Naive thymus-derived CD4-positive, alpha-beta T cell (primary cell): Measurements from ENCODE around the gene STARD3. TPM values are rescaled to one million over a fixed set of nuclear protein-coding genes. Genes with fewer than 3 reads are reported as not detected.
A peak's percentile ranks its signal among the peaks of the same experiment; 100 is the strongest.

Experiments
- ATAC-seq: fragments of 150-1000 bp; cut with Tn5 transposase; 2 replicates; pipeline ENCODE4 v1.10.0; 2021; ENCODE audit warnings: mild to moderate bottlenecking, moderate library complexity
- CTCF ChIA-PET: fragments of 350-600 bp; sonication (Branson Sonifier 250); formaldehyde crosslinking; loops from one replicate; lab custom pipeline; 2021; ENCODE audit warnings: antibody characterized with exemption; lab: Charles Lee
- POLR2A ChIA-PET: fragments of 350-600 bp; sonication (Branson Sonifier 250); formaldehyde crosslinking; loops from one replicate; lab custom pipeline; 2021; ENCODE audit warnings: antibody characterized with exemption, inconsistent platforms; lab: Charles Lee
- DNase-seq, 9 donors: peaks; one replicate each; pipeline versions ENCODE4 v3.0.0 to v3.0.0-alpha.2; 2020 to 2022; ENCODE audit warnings: mixed read lengths in 1 of 9
- H3K27ac ChIP-seq: one replicate; pipeline ENCODE4 v1.7.0; 2013; ENCODE audit warnings: mild to moderate bottlenecking, low read depth, low read length, moderate library complexity
- H3K27me3 ChIP-seq, 2 donors: one replicate each; pipeline ENCODE4 v1.7.0; 2013; ENCODE audit warnings: low read length in 2 of 2, mild to moderate bottlenecking in 2 of 2, moderate library complexity in 2 of 2; ENCODE audit not compliant: control insufficient read depth in 2 of 2, insufficient read depth in 2 of 2
- H3K36me3 ChIP-seq, 3 experiments: 1 replicate in 2 of 3; 2 replicates in 1 of 3; pipeline ENCODE4 v1.7.0; 2013; ENCODE audit warnings: low read length in 3 of 3, mild to moderate bottlenecking in 3 of 3, moderate library complexity in 1 of 3; ENCODE audit not compliant: insufficient read depth in 3 of 3, control insufficient read depth in 2 of 3
- H3K4me1 ChIP-seq, 2 donors: one replicate each; pipeline ENCODE4 v1.7.0; 2013; ENCODE audit warnings: low read length in 2 of 2, mild to moderate bottlenecking in 2 of 2, moderate library complexity in 1 of 2; ENCODE audit not compliant: control insufficient read depth in 2 of 2, insufficient read depth in 2 of 2
- H3K4me3 ChIP-seq: 2 replicates; pipeline ENCODE4 v1.7.0; 2013; ENCODE audit warnings: mild to moderate bottlenecking, low read length
- H3K9me3 ChIP-seq, 3 experiments: 1 replicate in 2 of 3; 2 replicates in 1 of 3; pipeline ENCODE4 v1.7.0; 2013; ENCODE audit warnings: low read length in 3 of 3; ENCODE audit not compliant: control insufficient read depth in 2 of 3
- H3K27ac Mint-ChIP-seq, 9 donors: one replicate each; pipeline ENCODE4 v1.8.0; 2020 to 2022; ENCODE audit warnings: mixed read lengths in 9 of 9, mild to moderate bottlenecking in 8 of 9, moderate library complexity in 5 of 9, inconsistent platforms in 2 of 9
- H3K27me3 Mint-ChIP-seq, 5 donors: one replicate each; pipeline ENCODE4 v1.8.0; 2021 to 2022; ENCODE audit warnings: mixed read lengths in 5 of 5, mild to moderate bottlenecking in 1 of 5
- H3K36me3 Mint-ChIP-seq, 5 donors: one replicate each; pipeline ENCODE4 v1.8.0; 2020 to 2022; ENCODE audit warnings: mixed read lengths in 5 of 5, mild to moderate bottlenecking in 3 of 5, inconsistent platforms in 1 of 5
- H3K4me1 Mint-ChIP-seq, 7 donors: one replicate each; pipeline ENCODE4 v1.8.0; 2020 to 2022; ENCODE audit warnings: mixed read lengths in 7 of 7, mild to moderate bottlenecking in 3 of 7, inconsistent platforms in 1 of 7
- H3K4me3 Mint-ChIP-seq, 10 donors: one replicate each; pipeline ENCODE4 v1.8.0; 2020 to 2022; ENCODE audit warnings: mild to moderate bottlenecking in 10 of 10, mixed read lengths in 10 of 10, moderate library complexity in 6 of 10, inconsistent platforms in 2 of 10
- H3K9me3 Mint-ChIP-seq, 11 donors: one replicate each; pipeline ENCODE4 v1.8.0; 2020 to 2022; ENCODE audit warnings: mixed read lengths in 11 of 11, mild to moderate bottlenecking in 4 of 11, inconsistent platforms in 1 of 11, moderate library complexity in 1 of 11
- intact Hi-C, 2 donors: fragments of 100-400 bp; cut with micrococcal nuclease; formaldehyde crosslinking; loops; one replicate each; pipeline ENCODE4 v1.15.1; 2023
- polyA plus RNA-seq, 2 donors: library from polyadenylated mRNA; unstranded; fragments of 300-500 nt; fragmentation: Illumina TruSeq; gene quantifications; one replicate each; pipeline ENCODE4 v1.2.3, GENCODE V29; 2021
- total RNA-seq, 6 experiments: library from RNA in 5 of 6; stranded (reverse) in 5 of 6; gene quantifications; 1 replicate in 5 of 6; 2 replicates in 1 of 6; pipeline ENCODE4 v1.2.3 and lab custom pipeline; 2021 to 2026

The STARD3 gene
- total and polyA plus RNA-seq, 7 experiments from 2014 or later: 46.7 to 143 (median 88.4) TPM

- CTCF ChIA-PET: interaction anchor here (0.5 to 2.4 kb wide), 7 partner anchors 9 to 1077 kb away, joined by 3 to 14 read pairs (median 3); no protein-coding TSS in a partner anchor
- peaks cover 0 to 13% (median 0%) of the 10 kb centered on the region in 3 experiments for H3K36me3 ChIP-seq
- no peaks in the 10 kb centered on the region for H3K27me3 ChIP-seq
- Mint-ChIP-seq H3K9me3 (peaks cover 0 to 6% (median 0%) of the 10 kb centered on the region in 11 donors), H3K27ac (peak within 1 kb of the TSS; percentile 93 to 99 (median 98)), H3K4me1 (peaks cover 19 to 32% (median 30%) of the 10 kb centered on the region in 7 donors), H3K27me3 (no peaks in the 10 kb centered on the region), H3K4me3 (peak within 1 kb of the TSS; percentile 87 to 99 (median 98)), H3K36me3 (peaks cover 10 to 27% (median 17%) of the 10 kb centered on the region in 5 donors)
- peak; percentile 71 to 86 (median 83) for DNase-seq
- intact Hi-C loops: loop anchor here (1.0 to 5.0 kb wide), 8 partner anchors 9 to 294 kb away; partner anchors contain the start of genes MIEN1 (in 2 of the 2), STARD3 (in 2 of the 2), CDK12 (in 1 of the 2) and PSMD3 (in 1 of the 2)
- POLR2A ChIA-PET: interaction anchor here (0.6 to 4.8 kb wide), 24 partner anchors 9 to 293 kb away, joined by 3 to 43 read pairs (median 5); partner anchors contain the start of genes ERBB2, MIEN1, PNMT and PSMD3
- peaks cover 8 to 18% of the 10 kb centered on the region in 2 donors for H3K4me1 ChIP-seq
- H3K9me3 ChIP-seq: no peaks in the 10 kb centered on the region
- peak; percentile 95 for ATAC-seq
- H3K4me3 ChIP-seq: peak within 1 kb of the TSS; percentile 93
- H3K27ac ChIP-seq: peak within 1 kb of the TSS; percentile 77
Measured at GRCh38 chr17:39687546-39688474, 50.9 kb downstream of the STARD3 start, which contains the start of gene PGAP3. Gene PGAP3 (minus strand): TSS chr17:39688057. CDS start chr17:39688014, 43 bp downstream.

- ATAC-seq: no peak
- Mint-ChIP-seq H3K9me3 (peaks cover 0 to 6% (median 0%) of the 10 kb centered on the region in 11 donors), H3K27me3 (no peaks in the 10 kb centered on the region), H3K4me3 (peak overlapping the region; percentile 87 to 99 (median 98)), H3K36me3 (peaks cover 6 to 22% (median 12%) of the 10 kb centered on the region in 5 donors), H3K27ac (peak overlapping the region; percentile 93 to 99 (median 98)), H3K4me1 (peaks cover 19 to 32% (median 30%) of the 10 kb centered on the region in 7 donors)
- Histone ChIP-seq H3K9me3 (no peaks in the 10 kb centered on the region), H3K4me3 (peak overlapping the region; percentile 93), H3K27ac (peak overlapping the region; percentile 77), H3K27me3 (no peaks in the 10 kb centered on the region), H3K36me3 (peaks cover 0 to 13% (median 0%) of the 10 kb centered on the region in 3 experiments), H3K4me1 (peaks cover 8 to 18% of the 10 kb centered on the region in 2 donors)
- DNase-seq: peak in 1 of 9 donors; percentile 10
- ChIA-PET POLR2A (interaction anchor here (0.6 to 4.8 kb wide), 21 partner anchors 9 to 177 kb away, joined by 3 to 43 read pairs (median 6); partner anchors contain the start of genes ERBB2, MIEN1, PNMT and TCAP), CTCF (interaction anchor here (1.0 to 2.4 kb wide), 5 partner anchors 10 to 67 kb away, joined by 3 to 14 read pairs (median 4); no protein-coding TSS in a partner anchor)
- intact Hi-C loops: loop anchor here (1.0 to 5.0 kb wide), 6 partner anchors 42 to 294 kb away; partner anchors contain the start of genes STARD3 (in 2 of the 2), CDK12 (in 1 of the 2), MIEN1 (in 1 of the 2) and PSMD3 (in 1 of the 2)
Measured at GRCh38 chr17:39688475-39688835, 51.5 kb downstream of the STARD3 start.

GRCh38 chr17:39688945-39689344 lies 52.0 kb downstream of the STARD3 start:
- Mint-ChIP-seq H3K4me3 (peak overlapping the region; percentile 87 to 99 (median 98)), H3K36me3 (peaks cover 5 to 21% (median 10%) of the 10 kb centered on the region in 5 donors), H3K9me3 (peaks cover 0 to 6% (median 0%) of the 10 kb centered on the region in 11 donors), H3K4me1 (peaks cover 19 to 32% (median 30%) of the 10 kb centered on the region in 7 donors), H3K27ac (peak overlapping the region in 8 of 9 donors; percentile 93 to 99 (median 98)), H3K27me3 (no peaks in the 10 kb centered on the region)
- DNase-seq (no peak), ATAC-seq (no peak)
- intact Hi-C loops: loop anchor here (1.0 to 5.0 kb wide), 6 partner anchors 41 to 293 kb away; partner anchors contain the start of genes STARD3 (in 2 of the 2), CDK12 (in 1 of the 2), MIEN1 (in 1 of the 2) and PSMD3 (in 1 of the 2)
- Histone ChIP-seq H3K4me1 (peaks cover 8 to 18% of the 10 kb centered on the region in 2 donors), H3K36me3 (peaks cover 0 to 13% (median 0%) of the 10 kb centered on the region in 3 experiments), H3K27me3 (no peaks in the 10 kb centered on the region), H3K9me3 (no peaks in the 10 kb centered on the region), H3K27ac (no peak overlapping the region), H3K4me3 (peak overlapping the region; percentile 93)
- CTCF ChIA-PET: interaction anchor here (2.0 to 2.4 kb wide), 2 partner anchors 10 to 23 kb away, joined by 5 to 14 read pairs; no protein-coding TSS in a partner anchor
- POLR2A ChIA-PET: interaction anchor here (0.6 to 4.8 kb wide), 9 partner anchors 10 to 685 kb away, joined by 3 to 43 read pairs (median 8); partner anchors contain the start of genes ERBB2 and MIEN1

GRCh38 chr17:39694593-39694992 lies 57.6 kb downstream of the STARD3 start:
- CTCF ChIA-PET: interaction anchor here (1.0 kb wide), 1 partner anchor 14 kb away, joined by 4 read pairs; no protein-coding TSS in a partner anchor
- H3K27ac Mint-ChIP-seq: no peak overlapping the region

GRCh38 chr17:39695089-39695474 lies 58.1 kb downstream of the STARD3 start:
- CTCF ChIA-PET: interaction anchor here (1.0 kb wide), 1 partner anchor 15 kb away, joined by 4 read pairs; no protein-coding TSS in a partner anchor
- Mint-ChIP-seq H3K27me3 (peaks cover 13 to 22% (median 18%) of the 10 kb centered on the region in 5 donors), H3K4me1 (peaks cover 0 to 9% (median 6%) of the 10 kb centered on the region in 7 donors), H3K4me3 (no peak overlapping the region), H3K9me3 (peaks cover 0 to 2% (median 0%) of the 10 kb centered on the region in 11 donors), H3K36me3 (peaks cover 0 to 20% (median 6%) of the 10 kb centered on the region in 5 donors), H3K27ac (no peak overlapping the region)
- no peak for ATAC-seq
- no peaks in the 10 kb centered on the region for H3K36me3 ChIP-seq
- DNase-seq: no peak
- POLR2A ChIA-PET: interaction anchor here (1.3 kb wide), 1 partner anchor 34 kb away, joined by 3 read pairs; no protein-coding TSS in a partner anchor
- no peaks in the 10 kb centered on the region for H3K9me3 ChIP-seq
- intact Hi-C loops: no loop called here
- H3K27me3 ChIP-seq: peaks cover 3 to 10% of the 10 kb centered on the region in 2 donors
- no peaks in the 10 kb centered on the region for H3K4me1 ChIP-seq
- no peak overlapping the region for H3K27ac ChIP-seq
- no peak overlapping the region for H3K4me3 ChIP-seq

More at GRCh38 chr17:39694593-39694992, 57.6 kb downstream of the STARD3 start:
- Histone ChIP-seq H3K27ac (no peak overlapping the region), H3K4me1 (no peaks in the 10 kb centered on the region), H3K4me3 (no peak overlapping the region), H3K9me3 (no peaks in the 10 kb centered on the region), H3K36me3 (no peaks in the 10 kb centered on the region), H3K27me3 (peaks cover 3 to 5% of the 10 kb centered on the region in 2 donors)
- POLR2A ChIA-PET: no interaction called here
- peaks cover 10 to 19% (median 14%) of the 10 kb centered on the region in 5 donors for H3K27me3 Mint-ChIP-seq
- H3K36me3 Mint-ChIP-seq: peaks cover 0 to 19% (median 6%) of the 10 kb centered on the region in 5 donors
- intact Hi-C loops: no loop called here
- H3K4me1 Mint-ChIP-seq: peaks cover 0 to 6% (median 2%) of the 10 kb centered on the region in 7 donors
- H3K4me3 Mint-ChIP-seq: no peak overlapping the region
- DNase-seq: no peak
- no peaks in the 10 kb centered on the region for H3K9me3 Mint-ChIP-seq
- ATAC-seq: no peak
